Activated T-cell treated with anti-CD3 and anti-CD28 coated beads for 48 hours (primary cell): Measurements from ENCODE around the gene ADGRL3.
"Not testable (repeated sequence)": the region's sequence is repeated elsewhere in the genome, so short reads cannot be mapped to it uniquely, and the experiment has no call there.

ENCODE experiments used
- DNase-seq: peaks from one replicate; pipeline ENCODE4 v3.0.0-alpha.2; 2020; ENCODE audit warnings: low read depth

Gene ADGRL3

DNA sequence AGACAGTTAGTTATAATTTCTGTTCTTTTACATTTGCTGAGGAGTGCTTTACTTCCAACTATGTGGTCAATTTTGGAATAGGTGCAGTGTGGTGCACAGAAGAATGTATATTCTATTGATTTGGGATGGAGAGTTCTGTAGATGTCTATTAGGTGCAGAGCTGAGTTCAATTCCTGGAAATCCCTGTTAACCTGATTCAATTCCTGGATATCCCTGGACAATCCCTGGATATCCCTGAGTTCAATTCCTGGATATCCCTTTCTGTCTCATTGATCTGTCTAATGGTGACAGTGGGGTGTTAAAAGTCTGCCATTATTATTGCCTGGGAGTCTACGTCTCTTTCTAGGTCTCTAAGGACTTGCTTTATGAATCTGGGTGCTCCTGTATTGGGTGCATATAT is 557.9 kb downstream of the ADGRL3 start:
- DNase-seq, result not testable (repeated sequence)

DNA sequence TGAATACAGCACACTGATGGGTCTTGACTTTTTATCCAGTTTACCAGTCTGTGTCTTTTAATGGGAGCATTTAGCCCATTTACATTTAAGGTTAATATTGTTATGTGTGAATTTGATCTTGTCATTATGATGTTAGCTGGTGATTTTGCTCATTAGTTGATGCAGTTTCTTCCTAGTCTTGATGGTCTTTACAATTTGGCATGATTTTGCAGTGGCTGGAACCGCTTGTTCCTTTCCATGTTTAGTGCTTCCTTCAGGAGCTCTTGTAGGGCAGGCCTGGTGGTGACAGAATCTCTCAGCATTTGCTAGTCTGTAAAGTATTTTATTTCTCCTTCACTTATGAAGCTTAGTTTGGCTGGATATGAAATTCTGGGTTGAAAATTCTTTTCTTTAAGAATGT is 558.5 kb downstream of the ADGRL3 start:
- not testable (repeated sequence) for DNase-seq

GRCh38 chr4:61759245-61759644 is 559.1 kb downstream of the ADGRL3 start:
- DNase-seq, result not testable (repeated sequence)

DNA sequence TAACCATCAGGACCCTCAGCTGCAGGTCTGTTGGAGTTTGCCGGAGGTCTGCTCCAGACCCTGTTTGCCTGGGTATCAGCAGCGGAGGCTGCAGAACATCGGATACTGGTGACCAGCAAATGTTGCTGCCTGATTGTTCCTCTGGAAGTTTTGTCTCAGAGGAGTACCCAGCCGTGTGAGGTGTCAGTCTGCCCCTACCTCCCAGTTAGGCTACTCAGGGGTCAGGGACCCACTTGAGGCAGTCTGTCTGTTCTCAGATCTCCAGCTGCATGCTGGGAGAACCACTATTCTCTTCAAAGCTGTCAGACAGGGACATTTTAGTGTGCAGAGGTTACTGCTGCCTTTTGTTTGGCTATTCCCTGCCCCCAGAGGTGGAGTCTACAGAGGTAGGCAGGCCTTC is 559.8 kb downstream of the ADGRL3 start:
- not testable (repeated sequence) for DNase-seq

DNA sequence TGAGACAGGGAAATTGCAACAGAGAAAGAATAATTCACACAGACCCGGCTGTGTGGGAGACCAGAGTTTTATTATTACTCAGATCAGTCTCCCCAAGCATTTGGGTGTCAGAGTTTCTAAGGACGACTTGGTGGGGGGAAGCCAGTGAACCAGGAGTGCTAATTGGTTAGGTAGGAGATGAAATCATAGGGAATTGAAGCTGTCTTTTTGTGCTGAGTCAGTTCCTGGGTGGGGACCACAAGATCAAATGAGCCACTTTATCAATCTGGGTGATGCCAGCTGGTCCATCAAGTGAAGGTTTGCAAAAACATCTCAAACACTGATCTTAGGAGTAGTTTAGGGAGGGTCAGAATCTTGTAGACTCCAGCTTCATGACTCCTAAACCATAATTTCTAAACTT is 560.7 kb downstream of the ADGRL3 start:
- no peak for DNase-seq

DNA sequence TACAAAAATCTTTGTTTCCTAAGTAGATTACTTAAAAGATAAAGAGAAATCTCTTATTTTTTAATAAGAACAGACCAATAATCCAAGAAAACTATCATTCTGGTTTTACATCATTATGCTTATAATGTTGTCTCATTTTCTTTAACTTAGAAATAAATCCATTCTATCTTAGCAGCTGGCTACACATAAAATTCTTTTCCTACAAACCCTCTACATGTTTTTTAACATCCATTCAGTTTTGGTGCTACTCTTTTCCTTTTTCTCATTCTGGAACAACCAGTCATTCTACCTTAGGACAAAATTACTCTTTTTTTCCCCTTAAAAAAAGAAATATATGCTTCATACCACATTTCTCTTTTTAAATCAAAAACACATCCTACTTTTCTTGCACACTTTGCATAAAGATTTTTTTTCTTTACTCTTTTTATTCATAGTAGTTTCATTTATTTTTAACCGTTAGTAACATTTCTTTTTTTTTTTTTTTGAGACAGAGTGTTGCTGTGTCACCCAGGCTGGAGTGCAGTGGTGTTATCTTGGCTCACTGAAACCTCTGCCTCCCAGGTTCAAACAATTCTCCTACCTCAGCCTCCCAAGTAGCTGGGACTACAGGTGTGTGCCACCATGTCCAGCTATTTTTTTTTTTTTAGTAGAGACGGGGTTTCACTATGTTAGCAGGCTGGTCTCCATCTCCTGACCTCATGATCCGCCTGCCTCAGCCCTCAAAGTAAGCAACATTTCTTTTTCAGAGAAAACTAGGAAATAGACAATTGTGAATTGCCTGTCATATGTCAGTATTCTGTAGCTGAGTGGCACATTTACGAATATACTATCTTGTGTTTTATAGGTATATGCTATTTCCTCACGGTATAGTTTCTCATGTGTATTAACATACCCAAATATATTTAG is 562.8 kb downstream of the ADGRL3 start:
- DNase-seq, result no peak

DNA sequence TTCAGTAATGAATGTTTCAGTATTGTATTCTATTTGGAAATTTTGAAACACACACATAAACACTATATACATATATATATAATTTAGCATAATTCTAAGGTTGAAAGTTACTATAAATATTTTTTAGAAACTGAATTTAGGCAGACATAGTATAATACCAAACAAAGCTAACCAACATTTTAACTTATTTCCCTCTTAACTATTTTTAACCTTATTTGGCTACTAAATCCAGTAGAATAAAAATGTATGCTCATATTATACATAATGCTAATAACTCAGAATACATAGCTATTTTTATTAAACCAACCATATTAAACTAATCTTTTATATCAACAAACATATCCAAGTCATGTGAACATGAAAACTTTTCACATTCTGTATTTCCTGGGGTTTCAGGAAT is 563.6 kb downstream of the ADGRL3 start:
- DNase-seq, result no peak

DNA sequence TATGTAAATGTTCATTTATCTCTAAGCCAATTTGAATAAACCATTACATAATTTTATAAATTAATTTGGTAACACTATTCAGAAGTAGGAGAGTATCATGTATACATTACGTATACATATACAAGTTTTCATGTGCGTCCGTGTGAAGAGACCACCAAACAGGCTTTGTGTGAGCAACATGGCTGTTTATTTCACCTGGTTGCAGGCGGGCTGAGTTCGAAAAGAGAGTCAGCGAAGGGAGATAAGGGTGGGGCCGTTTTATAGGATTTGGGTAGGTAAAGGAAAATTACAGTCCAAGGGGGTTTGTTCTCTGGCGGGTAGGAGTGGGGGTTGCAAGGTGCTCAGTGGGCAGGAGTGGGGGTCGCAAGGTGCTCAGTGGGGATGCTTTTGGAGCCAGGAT is 564.0 kb downstream of the ADGRL3 start:
- not testable (repeated sequence) for DNase-seq

- not testable (repeated sequence) for DNase-seq
Observed at GRCh38 chr4:61769444-61770167, 569.5 kb downstream of the ADGRL3 start.

GRCh38 chr4:61770456-61770855 is 570.3 kb downstream of the ADGRL3 start:
- DNase-seq, result no peak

- DNase-seq, result no peak
Observed at GRCh38 chr4:61771056-61771455, 570.9 kb downstream of the ADGRL3 start.

GRCh38 chr4:61772126-61772525 is 572.0 kb downstream of the ADGRL3 start:
- DNase-seq, result no peak

GRCh38 chr4:61773655-61774245 is 573.6 kb downstream of the ADGRL3 start:
- DNase-seq, result no peak

DNA sequence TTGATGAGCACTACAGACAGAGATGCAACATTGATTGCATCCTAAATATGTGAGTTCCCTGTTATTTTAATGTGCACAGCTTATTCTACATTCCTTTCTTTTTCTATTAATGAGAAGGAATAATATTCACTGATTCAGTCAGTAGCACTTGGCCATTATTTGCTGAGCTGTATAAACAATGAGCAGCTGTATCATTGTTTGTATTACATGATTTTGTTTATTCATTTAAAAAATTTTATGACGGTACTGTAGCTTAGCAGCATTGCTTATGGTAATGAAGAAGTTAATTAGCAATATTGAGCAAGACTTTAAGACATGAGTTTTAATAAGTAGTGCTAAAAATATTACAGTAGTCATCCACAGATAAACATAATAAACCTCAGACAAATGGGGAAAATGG is 582.0 kb downstream of the ADGRL3 start:
- no peak for DNase-seq

- no peak for DNase-seq
Observed at GRCh38 chr4:61783050-61783449, 582.9 kb downstream of the ADGRL3 start.

- no peak for DNase-seq
Observed at GRCh38 chr4:61785761-61786160, 585.6 kb downstream of the ADGRL3 start.

DNA sequence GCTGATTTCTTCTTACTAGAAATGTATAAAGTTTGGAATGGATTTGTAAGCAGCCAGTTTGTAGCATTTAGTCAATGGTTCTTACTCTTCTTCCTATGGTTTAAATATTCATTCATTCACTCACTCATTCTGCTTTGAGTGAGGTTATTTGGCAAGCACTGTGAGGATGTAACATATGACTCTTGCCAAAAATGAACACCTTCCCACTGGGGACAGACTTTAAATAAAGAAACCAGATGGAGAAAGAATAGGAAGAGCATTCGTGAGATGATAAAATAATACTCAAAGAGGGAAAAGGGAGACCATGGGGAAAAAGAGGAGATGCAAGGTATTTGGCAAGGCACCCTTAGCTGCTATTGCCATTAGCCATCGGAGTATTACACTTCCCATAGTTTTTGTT is 586.1 kb downstream of the ADGRL3 start:
- DNase-seq, result no peak

- no peak for DNase-seq
Observed at GRCh38 chr4:61795998-61796397, 595.9 kb downstream of the ADGRL3 start.

DNA sequence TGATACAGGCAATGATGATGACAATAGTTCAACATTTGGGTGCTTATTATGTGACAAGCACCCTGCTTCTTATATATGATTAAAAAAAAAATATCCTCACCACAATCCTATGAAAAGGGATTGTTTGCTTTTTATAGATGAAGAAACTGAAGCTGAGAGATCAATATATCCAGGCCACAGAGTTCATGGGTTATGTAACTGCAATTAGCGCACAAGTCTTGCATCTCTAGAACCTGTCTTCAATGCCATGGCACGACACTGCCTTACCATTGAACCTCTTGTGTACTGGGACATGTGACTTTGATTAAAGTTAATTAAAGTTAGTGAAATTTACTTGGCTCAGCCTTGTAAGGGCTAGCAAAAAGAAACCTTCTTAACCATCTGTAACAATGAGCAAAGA is 599.7 kb downstream of the ADGRL3 start:
- no peak for DNase-seq

DNA sequence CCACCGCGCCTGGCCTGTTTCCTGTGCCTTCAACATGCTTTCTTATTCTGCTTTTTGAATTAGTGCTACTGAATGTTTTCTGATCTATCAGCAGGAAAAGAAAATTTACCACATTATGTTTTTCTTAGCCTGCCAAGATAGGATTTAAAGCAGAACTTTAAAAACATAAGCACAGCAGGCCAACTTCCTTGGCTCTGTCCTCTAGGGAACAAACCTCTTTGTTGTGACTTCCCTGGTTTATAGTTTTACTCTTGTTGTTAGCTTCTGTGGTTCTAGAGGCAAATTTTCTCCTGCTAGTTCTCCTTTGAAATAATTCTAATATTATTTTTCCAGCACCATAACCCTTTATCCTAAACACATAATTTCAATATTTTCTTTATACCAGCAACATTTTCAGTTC is 605.1 kb downstream of the ADGRL3 start:
- no peak for DNase-seq

DNA sequence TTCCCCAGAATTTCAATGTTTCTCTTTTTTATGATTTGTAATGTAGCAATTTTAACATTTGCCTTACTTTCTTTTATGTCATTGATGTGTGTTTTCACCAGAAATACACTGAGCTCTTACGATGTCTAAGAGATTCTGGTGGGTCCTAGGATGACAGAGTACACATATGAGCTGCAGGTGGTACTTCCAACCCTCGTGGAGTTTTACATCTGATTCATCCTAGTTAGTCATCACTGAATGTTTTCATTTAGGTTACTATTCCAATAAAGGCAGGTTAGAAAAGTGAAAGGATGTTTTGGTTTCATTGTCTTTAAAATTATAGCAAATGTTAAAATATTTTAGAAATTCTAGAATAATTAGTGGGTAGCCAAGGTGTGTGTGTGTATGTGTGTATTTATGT is 605.9 kb downstream of the ADGRL3 start:
- no peak for DNase-seq

DNA sequence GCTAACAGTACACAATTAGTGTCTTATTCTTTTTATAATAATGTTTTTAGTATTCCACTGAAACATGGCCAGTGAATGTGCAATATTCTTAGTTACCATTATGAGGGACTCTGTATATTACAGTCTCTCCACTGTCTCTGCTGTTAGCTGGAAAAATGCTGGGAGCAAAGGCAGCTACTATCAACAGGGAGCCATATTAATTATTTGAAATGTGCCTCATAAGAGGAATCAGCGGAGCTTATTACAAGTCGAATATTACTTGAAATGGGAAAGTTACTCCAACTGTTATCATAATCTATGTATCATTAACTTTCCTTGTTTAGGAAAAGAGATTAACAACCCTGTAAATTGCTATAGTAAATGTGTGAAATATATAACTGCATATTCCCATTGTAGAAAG is 612.0 kb downstream of the ADGRL3 start:
- no peak for DNase-seq

DNA sequence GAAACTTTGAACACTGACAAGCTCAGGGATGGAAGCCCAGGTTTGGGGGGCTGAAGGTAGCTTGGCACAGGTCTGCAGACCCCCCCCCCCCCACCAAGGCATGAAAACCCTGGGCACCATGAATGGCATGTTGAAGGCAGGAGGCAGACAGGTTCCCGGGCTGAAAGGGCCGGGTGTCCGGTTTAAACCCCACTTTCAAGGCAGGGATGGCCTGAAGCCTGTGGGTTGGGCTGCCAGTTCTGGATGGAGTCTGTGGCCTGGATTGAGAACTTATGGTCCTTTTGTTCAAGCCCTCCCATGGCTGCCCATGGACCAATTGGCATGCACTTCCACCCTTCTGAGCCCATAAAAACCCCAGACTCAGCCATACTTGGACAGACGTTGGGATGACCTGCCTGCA is 616.9 kb downstream of the ADGRL3 start:
- DNase-seq, result no peak
